Activated gamma-delta T cell (primary cell): Measurements from ENCODE around the gene LRRC49.
"Not testable (repeated sequence)": the region's sequence is repeated elsewhere in the genome, so short reads cannot be mapped to it uniquely, and the experiment has no call there.

ENCODE experiments used
- DNase-seq: peaks from one replicate; lab custom pipeline; 2025; lab: John Stamatoyannopoulos, UW

Gene LRRC49

DNA sequence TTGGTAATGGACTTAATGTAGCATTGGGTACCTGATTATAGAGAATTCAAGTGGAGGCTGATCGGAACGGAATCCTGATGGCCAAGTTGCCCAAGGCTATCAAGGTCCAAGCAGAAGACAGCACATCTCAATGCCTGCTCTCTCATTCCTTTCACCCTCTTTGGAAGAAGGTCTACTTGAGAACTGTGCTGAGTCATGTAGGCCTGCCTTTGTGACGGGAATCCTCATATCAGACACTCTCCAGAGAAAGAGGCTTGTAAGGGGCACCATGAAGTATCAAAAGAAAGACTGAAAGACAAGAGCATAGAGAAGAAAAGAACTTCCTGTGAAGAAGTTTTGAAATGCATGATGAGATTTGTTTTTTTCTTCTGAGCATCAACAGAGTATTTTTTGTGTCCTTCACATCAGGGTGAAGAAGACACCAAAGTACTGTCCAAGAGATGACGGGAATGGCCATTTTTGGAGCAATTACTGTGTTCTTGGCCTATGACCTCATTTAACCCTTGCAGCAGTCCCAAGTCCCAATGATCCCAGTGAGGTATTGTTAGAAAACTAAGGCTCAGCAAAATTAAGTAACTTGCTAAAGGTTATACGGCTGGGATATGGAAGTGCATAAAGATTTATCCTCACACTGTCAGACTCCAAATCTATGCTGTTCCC, 25.5 kb upstream of the LRRC49 start:
- no peak for DNase-seq

DNA sequence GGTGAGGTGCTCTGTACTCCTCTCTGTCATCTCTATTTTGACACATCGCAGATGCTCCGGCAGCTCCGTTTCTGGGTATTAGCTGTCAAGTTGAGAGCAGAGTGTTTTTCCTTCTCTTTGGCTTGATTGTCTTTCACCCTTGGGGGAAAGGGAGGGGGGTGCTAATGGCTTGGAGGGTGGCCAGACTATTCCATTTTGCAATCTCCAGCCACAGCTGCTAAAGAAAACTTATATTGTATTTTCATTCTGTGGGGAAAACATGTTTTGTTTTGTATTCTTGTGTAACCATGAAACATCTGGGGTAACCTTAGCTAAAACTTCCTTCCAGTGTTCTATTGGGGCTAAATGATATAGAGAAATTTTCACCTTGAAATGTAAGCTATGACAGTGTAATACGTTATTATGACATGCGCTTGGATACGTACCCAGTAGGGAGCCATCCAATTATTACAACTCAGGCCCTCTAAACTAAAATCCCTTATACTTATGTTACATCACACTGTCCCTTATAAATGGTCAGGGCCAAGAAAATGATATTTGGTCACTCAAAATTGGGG, 24.6 kb upstream of the LRRC49 start:
- no peak for DNase-seq

DNA sequence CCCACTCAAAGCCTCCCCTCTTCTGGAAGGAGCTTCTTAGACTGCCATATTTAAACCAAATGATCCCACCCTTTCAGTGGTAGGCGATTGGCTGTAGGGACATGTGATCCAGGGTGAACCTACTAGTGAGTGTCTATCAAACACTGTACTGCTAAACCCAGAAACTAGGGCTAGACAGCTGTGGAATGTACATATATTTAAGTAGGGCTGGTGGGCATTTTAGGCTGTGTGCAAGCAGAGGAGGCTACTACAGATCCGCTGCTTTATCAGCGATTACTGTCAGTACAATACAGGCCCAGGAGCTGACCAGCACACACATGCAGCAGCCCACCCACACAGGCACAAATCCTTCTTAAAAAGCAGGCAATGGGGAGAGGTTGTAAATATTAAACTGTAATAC, 23.3 kb upstream of the LRRC49 start:
- no peak for DNase-seq

- DNase-seq = no peak
Measured at GRCh38 chr15:70870051-70870450, 22.6 kb upstream of the LRRC49 start.

GRCh38 chr15:70871490-70871889, 21.1 kb upstream of the LRRC49 start:
- not testable (repeated sequence) for DNase-seq

- no peak for DNase-seq
Measured at GRCh38 chr15:70873232-70874054, 19.2 kb upstream of the LRRC49 start.

DNA sequence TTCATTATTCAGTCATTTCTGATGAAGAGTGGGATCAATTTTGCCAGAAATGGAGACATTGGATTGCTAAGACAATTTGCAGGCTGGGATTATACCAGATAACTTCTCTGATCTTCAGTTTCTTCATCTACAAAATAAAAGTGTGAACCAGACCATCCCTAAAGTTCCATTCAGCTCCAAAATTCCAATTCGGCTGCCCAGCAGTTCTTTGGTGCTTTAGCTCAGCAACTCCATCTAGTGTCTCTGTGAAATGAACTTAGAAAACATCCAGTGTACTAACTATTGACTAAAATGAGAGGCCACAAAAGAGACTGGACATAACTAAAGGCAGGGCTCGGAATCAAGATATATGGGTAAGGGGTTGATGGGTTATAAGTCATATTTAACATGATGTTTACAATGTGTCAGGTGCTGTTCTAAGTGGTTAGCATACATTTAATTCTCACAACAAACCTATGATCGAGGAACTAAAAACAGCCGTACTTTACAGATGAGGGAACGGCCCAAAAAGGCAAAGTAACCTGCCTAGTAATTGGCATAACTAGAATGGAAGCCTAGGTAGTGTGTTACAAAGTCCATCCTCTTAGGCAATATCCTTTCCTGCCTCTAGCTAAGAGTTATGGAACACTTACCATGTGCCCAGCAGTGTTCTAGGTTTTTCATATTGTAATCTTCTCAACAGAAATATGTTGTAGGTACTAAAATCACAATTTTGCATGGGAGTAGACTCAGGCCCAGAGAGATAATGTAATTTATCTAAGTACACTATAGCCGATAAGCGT, 17.4 kb upstream of the LRRC49 start:
- no peak for DNase-seq

DNA sequence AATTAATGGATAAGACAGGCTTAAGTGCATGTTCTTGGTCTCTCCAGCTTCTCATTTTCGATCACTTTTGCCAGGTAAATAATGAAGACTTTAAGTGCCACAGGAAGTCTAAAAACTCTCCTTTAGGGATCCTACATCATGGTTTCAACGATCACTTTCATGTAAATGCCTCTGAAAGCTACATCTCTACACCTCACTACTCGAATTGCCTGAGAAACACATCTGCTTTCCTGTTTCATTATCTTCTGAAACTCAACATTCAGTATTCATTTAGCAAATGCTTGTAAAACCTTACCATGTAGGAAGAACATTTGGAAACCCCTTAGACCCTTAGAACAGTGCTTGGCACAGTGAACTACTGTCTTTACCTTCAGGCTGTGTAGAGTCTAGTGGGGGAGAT, 16.6 kb upstream of the LRRC49 start:
- no peak for DNase-seq

DNA sequence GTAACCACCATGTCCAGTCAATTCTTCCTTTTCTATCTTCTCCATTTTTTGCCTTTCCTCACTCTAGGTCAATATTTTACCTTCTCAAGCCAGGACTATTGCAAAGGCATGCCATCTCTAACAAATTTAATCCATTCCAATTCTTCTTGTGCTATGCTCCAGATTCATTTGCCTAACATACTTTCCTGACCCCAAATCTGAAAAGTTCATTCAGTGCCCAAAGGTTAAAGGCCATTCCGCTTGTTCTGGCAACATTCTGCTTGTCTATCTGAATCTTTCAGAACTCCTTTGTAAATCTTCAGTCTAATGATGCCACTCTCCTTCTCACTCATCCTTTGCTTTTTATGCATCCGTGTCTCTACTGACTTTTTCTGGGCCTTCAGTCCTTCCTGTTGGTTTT, 15.9 kb upstream of the LRRC49 start:
- no peak for DNase-seq

DNA sequence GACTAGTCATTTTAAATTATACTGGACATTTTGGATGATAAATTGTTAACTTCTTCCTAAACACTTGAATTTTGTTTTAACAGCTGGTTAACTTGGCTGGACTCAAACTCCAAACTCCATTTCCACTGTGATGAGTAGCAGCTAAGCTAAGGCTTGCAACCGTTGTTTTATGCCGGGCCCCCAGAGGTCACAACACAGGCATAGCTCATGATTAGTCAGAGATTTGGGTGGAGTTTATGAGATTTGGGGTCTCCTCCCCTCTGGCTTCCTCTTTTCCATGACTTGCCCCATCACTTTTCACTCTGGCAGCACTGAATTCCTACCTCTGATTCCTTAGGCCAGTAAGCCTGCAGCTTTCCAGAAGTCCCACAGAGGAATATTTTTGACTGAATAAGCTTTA, 13.2 kb upstream of the LRRC49 start:
- DNase-seq = no peak

DNA sequence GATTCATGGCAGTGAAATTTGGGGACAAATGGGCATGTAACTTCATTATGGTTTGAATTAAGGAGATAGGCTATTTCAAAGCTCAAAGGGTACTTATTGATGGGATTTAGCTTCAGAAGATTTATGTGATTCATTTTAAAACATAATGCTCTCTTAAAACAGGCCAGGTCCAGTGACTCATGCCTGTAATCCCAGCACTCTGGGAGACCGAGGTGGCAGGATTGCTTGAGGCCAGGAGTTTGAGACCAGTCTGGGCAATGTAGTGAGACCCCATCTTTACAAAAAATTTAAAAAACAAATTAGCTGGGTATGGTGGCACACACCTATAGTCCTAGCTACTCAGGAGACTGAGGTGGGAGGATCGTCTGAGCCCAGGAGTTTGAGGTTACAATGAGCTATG, 11.8 kb upstream of the LRRC49 start:
- no peak for DNase-seq

GRCh38 chr15:70882361-70882760, 10.3 kb upstream of the LRRC49 start:
- no peak for DNase-seq

- DNase-seq = no peak
Measured at GRCh38 chr15:70892912-70893560, 410 bp downstream of the LRRC49 start.

GRCh38 chr15:70902107-70902506, 9.5 kb downstream of the LRRC49 start:
- DNase-seq = no peak

DNA sequence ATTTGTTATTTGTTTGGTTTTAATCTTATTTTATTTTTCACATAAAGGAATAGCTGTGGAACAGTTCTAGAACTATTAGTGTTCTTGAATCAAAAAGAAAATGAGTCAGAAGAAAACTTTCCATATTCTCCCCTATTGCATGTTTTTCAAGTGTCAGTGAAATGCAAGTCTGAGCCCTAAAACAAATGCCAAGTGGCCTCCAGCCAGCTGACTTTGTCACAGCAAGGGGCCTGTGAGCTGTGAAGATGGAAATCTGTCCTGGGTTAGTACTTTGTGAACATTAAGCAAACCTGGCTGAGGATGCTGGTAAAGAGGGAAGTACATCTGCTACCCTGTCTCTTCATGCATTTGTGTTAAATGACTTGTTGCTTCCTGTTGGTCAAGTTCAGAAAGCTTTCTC, 14.2 kb downstream of the LRRC49 start:
- no peak for DNase-seq

DNA sequence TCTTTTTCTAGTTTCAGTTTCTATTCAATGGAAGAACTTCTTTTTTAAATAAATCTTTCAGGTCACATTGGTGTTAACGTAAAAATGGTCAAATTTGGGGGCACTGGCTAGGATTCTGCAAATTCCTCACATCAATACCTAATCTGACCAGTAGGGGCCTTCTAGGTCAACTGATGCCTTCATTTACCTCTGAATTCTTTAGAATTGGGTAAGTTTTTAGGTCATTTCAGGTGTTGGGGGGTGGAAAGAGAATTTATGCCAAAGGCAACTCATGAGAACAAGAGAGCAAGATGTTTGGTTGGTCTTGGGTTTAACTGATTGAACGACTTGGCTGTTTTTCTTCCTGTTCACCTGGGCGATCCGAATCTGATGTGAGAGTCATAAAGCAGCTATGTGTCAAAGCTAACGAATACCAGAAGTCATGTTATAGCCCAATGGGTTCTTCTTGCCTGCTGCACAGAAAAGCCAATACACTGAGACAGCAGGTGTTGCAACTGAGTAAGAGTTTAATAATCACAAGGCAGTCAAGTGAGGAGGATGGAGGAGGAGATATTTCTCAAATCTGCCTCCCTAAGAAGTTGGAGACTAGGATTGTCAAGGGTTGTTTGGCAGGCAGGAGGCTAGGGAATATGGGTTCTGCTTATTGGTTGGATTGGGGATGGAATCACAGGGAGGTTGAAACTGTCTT, 15.3 kb downstream of the LRRC49 start:
- DNase-seq = no peak

DNA sequence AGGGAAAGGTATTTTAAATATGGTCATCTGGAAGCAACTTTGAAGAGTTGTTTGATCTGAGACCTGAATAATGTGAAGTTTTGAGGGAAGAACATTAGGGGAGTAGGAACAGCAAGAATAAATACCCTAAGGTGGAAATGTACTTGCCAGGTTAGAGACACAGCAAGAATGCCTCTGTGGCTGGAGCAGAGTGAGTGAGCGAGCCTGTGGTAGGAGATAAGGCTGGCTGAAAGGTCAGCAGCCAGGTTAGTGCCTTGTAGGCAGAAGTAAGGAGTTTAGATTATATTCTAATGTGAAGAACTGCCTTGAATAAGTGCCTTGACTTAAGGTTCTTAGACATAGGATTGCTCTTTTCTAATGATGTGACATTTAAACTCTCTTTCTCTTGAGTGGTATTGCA, 18.3 kb downstream of the LRRC49 start:
- no peak for DNase-seq

DNA sequence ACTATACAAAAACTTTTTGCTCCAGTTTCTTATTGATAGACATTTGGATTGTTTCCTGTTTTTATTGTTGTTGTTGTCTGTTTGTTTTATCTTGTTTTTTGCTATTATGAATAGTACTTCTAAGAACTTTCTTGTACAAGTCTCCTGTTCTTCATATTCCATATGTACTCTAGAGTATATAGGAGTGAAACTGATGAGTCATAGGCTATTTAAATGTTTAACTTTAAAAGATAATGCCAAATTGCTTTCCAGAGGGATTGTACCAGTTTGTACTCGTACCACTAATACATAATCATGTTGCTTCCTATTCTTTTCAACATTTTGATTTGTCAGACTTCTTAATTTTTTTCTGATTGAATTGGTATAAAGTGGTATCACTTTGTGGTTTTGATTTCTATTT, 19.6 kb downstream of the LRRC49 start:
- DNase-seq = no peak

GRCh38 chr15:70916531-70916930, 23.9 kb downstream of the LRRC49 start:
- no peak for DNase-seq

DNA sequence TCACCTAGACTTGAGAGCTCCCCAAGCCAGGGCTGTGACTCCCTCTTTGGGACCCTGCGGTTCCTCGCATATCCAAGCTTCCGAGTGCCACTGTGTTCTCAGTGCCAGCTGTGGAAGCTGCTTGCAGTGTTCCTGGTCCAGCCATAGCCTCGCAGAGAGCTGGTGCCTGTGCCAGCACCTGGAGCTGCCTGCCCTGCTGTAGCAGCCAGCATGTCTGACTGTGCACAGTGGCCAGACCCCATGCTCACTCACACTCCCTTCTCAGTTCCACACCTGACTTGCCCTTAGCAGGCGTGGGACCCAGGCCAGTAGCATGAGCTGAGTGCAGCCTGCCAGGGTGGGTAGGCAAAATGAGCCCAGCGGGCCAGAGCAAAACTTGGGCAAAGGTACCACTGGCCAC, 25.3 kb downstream of the LRRC49 start:
- no peak for DNase-seq

GRCh38 chr15:70920981-70921696, 28.5 kb downstream of the LRRC49 start:
- DNase-seq = no peak
